ENCODE data around the gene SNRPD2.
A peak's percentile ranks its signal among the peaks of the same experiment; 100 is the strongest.

SNRPD2 gene

DNA sequence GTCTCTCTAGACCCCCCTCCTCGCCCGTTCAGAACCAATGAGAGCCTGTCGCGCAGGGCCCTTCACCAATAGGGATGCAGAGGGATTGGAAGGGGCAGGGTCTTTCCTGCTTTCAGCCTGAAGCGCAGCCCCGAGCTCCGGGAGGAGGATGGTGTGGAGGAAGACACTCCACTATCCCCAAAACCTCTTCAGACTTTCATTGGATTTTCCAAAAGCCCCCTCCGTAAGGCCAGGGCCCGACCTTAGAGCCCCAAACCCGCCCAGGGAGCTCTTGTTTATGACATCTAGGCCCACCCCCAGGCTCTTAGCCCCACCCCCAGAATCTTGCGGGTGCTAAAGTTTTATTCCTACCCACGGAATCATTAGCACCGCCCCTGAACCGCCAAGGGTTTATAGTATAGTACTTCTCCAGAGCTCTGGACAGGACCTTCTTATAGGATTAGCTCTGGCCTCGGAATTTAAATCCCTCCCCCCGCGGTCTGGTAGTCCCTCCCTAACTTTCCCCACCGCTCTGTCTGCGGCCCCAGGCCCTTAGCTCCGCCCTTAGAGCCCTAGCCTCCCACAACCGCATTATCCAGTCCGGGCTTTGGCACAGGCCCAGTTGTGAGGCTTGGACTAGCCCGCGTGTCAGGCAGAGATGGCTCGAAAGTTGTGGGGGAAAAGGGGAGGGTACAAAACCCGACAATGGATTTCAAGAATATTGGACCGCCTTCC lies 46.0 kb downstream of the SNRPD2 start:
- Histone ChIP-seq H3K36me3 (ENCODE audit: insufficient read depth, low read length) (no peaks in the 10 kb centered on the region), H3K4me3 (ENCODE audit: low read length) (peak overlapping the region; percentile 50), H3K27ac (ENCODE audit: low read depth, low read length) (no peak overlapping the region), H3K9me3 (ENCODE audit: insufficient read depth, low read depth, low read length) (no peaks in the 10 kb centered on the region), H3K9ac (ENCODE audit: low read depth, low read length) (no peak overlapping the region), H3K27me3 (ENCODE audit: insufficient read depth, low read length) (no peaks in the 10 kb centered on the region), H3K4me1 (ENCODE audit: insufficient read depth, low read length) (peaks cover 7% of the 10 kb centered on the region)
- 27% methylated on average over 24 of the region's 27 CpGs for WGBS

DNA sequence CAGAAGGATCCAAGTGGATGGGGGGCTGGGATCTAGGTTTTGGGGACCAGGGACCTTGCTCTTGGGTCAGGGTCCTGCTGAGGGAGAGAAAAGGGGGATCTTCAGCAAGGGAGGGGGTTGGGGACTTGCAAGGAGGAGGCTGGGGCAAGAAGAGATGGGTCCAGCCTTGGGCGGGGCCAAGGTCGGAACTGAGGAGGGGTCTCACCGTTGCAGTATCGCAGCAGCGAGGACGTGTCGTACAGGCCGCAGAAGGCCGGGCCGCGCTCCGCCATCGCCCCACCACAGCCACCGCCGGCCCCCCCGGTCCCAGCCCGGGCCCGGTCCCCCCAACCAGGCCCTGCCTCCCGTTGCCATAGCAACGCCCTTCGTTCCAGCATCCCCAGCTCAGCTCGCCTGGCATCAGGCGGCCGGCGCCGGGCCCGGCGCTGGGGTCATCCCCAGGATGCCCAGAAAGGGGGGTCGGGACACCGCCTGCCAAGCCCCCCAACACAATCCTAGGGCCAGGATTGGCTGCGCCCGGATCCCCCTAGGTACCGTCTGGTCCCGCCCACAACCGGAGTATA lies 46.6 kb downstream of the SNRPD2 start:
- H3K4me1 ChIP-seq (ENCODE audit: insufficient read depth, low read length), result peaks cover 7% of the 10 kb centered on the region
- 64% methylated on average over 35 of the region's 35 CpGs for WGBS
- no peaks in the 10 kb centered on the region for H3K27me3 ChIP-seq (ENCODE audit: insufficient read depth, low read length)
- H3K9me3 ChIP-seq (ENCODE audit: insufficient read depth, low read depth, low read length), result no peaks in the 10 kb centered on the region
- peak overlapping the region; percentile 50; the same call in 1 of the 2 replicates for H3K4me3 ChIP-seq (ENCODE audit: low read length)
- H3K9ac ChIP-seq (ENCODE audit: low read depth, low read length), result no peak overlapping the region
- H3K27ac ChIP-seq (ENCODE audit: low read depth, low read length), result no peak overlapping the region
- H3K36me3 ChIP-seq (ENCODE audit: insufficient read depth, low read length), result no peaks in the 10 kb centered on the region

DNA sequence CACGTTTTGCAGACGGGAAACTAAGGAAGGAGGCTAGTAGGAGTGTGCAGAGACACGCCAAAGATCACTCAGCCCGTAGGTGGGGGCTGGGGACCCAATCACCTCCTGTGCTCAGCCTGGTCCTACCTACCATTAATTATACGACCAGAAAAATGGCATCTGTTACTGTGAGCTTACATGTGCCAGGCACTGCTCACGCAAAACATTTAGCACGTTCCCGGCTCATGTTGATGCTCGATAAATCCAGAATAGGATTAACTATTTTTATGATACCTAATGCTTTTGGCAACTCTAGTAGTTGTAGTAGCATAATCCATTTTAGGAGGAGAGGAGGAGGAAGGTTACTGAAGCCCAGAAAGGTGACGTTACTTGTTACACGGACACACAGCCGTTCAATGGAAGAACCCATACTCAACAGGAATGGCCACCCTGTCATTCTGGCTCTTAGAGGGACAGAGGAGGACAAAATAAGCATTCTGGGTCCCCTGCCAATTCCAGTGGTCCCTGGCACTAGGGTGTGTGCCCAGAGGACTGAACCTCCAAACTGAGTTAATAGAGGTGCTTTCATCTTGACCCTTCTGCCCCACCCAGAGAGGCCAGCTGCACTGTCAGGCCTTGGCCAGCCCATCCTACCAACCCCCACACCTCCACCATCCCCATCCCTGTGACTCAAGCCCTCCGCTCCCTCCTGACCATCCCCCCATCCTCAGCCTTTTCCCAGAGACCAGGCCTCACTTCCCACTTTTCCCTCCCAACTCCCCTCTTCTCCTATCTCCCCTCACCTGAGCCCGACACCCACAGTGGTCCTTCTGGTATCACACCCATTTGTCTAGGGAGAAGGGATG lies 47.6 kb downstream of the SNRPD2 start:
- 49% methylated on average over 13 of the region's 14 CpGs for WGBS
- Histone ChIP-seq H3K9ac (ENCODE audit: low read depth, low read length) (no peak overlapping the region), H3K4me3 (ENCODE audit: low read length) (peak overlapping the region; percentile 74), H3K27ac (ENCODE audit: low read depth, low read length) (no peak overlapping the region), H3K4me1 (ENCODE audit: insufficient read depth, low read length) (peaks cover 7% of the 10 kb centered on the region), H3K9me3 (ENCODE audit: insufficient read depth, low read depth, low read length) (no peaks in the 10 kb centered on the region), H3K27me3 (ENCODE audit: insufficient read depth, low read length) (no peaks in the 10 kb centered on the region), H3K36me3 (ENCODE audit: insufficient read depth, low read length) (no peaks in the 10 kb centered on the region)

DNA sequence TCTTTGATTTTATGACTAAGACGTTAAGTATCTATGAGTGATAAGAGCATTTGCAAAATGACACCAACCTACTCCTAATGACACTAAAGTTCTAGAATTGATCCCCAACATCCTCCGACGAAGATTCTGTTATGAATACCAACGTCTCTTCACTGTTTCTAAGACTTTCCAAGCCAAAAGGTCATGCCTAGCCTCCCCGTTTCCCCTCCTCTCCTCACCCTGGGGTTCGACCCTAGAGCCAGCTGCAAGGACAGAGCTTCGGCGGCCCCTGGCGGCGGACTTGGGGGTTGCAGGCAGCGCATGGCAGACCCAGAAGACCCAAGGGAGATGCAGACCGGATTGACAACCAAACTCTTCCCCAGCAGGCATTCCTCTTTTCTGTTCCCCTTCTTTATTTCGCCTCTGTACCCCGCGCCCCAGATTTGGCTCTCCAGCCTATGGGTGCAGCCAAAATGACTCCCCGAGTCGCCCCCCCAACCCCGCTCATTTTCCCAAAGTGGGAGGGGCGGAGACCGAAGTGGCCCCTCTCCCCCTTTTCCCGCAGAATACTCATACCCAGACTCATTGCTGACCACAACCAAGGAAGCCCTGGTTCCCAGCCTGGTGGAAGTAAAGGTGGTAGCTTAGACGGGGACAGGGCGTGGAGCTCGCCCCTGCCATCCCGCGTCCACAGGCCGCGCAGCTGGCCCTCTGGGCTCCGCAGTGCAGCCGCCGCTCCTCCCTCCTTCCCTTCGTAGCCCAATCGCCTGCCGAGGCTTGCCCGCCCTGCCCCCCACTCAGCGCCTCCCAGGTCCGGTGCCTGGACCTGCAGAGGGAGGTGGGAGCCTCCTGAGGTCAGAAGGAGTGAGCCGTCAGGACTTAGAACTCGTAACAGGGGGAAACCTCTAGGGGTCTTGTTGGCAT lies 48.5 kb downstream of the SNRPD2 start:
- 1% methylated on average over 37 of the region's 39 CpGs for WGBS
- Histone ChIP-seq H3K9ac (ENCODE audit: low read depth, low read length) (no peak overlapping the region), H3K9me3 (ENCODE audit: insufficient read depth, low read depth, low read length) (no peaks in the 10 kb centered on the region), H3K36me3 (ENCODE audit: insufficient read depth, low read length) (no peaks in the 10 kb centered on the region), H3K4me1 (ENCODE audit: insufficient read depth, low read length) (peaks cover 8% of the 10 kb centered on the region), H3K27ac (ENCODE audit: low read depth, low read length) (no peak overlapping the region), H3K4me3 (ENCODE audit: low read length) (peak overlapping the region; percentile 74), H3K27me3 (ENCODE audit: insufficient read depth, low read length) (no peaks in the 10 kb centered on the region)

DNA sequence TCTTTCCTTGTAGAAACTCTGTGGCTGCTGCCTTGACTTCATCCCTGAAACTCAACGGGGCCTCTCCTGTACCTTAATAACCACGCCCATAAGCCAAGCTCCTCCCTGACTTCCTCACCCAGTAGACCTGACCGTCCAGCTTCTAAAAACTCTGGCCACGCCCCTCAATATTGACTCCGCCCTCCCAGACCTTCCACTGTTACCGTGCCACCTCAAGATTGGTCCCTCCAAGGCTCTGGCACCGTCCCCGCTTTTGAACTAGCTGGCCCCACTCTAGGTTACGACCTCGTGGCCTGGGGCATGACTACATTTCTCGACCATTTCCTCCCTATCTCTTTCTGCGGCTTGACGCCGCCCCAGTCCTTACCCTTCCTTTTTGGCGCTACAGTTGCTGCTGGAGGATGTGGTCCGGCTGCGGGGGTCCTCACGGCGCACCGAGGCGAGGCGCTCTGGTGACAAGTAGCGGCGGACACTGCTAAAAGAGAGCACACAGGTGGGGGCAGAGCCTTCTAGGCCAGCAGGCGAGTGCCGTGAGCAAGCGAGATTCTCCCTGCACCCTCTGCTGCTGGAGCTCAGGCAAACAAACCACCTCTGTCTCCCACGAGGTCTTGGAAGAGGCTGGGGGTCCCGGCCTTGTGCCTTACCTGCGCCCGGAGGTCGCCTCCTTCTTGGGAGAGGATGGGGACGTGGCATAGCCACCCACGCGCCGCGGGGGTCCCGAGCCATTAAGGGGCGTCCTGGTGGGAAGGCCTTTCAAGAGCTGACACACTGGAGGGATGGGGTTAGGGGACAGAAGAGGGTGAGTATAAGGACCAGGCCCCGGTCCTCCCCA lies 50.3 kb downstream of the SNRPD2 start:
- no peaks in the 10 kb centered on the region for H3K27me3 ChIP-seq (ENCODE audit: insufficient read depth, low read length)
- H3K27ac ChIP-seq (ENCODE audit: low read depth, low read length), result no peak overlapping the region; the same call in 1 of the 2 replicates
- H3K4me3 ChIP-seq (ENCODE audit: low read length), result peak overlapping the region; percentile 50
- 1% methylated on average over 39 of the region's 40 CpGs for WGBS
- H3K9me3 ChIP-seq (ENCODE audit: insufficient read depth, low read depth, low read length), result no peaks in the 10 kb centered on the region
- peaks cover 13% of the 10 kb centered on the region for H3K4me1 ChIP-seq (ENCODE audit: insufficient read depth, low read length)
- no peaks in the 10 kb centered on the region for H3K36me3 ChIP-seq (ENCODE audit: insufficient read depth, low read length)
- H3K9ac ChIP-seq (ENCODE audit: low read depth, low read length), result peak overlapping the region; percentile 37; the same call in 1 of the 2 replicates

DNA sequence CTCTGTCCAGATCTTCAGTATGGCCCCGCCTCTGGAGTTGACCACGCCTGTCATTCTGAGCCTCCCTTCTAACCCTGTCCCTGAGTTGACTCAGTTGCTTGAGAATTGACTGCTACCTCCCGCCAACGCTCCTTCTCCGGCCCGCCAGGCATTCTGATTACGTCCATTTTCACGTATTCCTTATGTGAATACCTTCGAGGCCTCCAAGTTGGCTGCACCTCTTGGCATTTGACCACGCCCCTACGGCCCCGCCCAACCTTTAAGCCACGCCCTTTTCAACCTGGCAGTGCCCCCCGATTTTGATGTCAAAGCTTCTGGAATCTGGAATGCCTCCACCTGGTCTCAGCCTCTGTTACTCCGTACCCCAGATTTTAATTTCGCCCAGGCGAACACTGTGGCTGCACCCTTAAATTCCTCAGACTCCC lies 50.9 kb downstream of the SNRPD2 start:
- Histone ChIP-seq H3K4me3 (ENCODE audit: low read length) (peak overlapping the region; percentile 50), H3K9me3 (ENCODE audit: insufficient read depth, low read depth, low read length) (no peaks in the 10 kb centered on the region), H3K27me3 (ENCODE audit: insufficient read depth, low read length) (no peaks in the 10 kb centered on the region), H3K27ac (ENCODE audit: low read depth, low read length) (no peak overlapping the region), H3K4me1 (ENCODE audit: insufficient read depth, low read length) (peaks cover 13% of the 10 kb centered on the region), H3K9ac (ENCODE audit: low read depth, low read length) (no peak overlapping the region), H3K36me3 (ENCODE audit: insufficient read depth, low read length) (no peaks in the 10 kb centered on the region)
- 44% methylated on average over 17 of the region's 17 CpGs for WGBS

DNA sequence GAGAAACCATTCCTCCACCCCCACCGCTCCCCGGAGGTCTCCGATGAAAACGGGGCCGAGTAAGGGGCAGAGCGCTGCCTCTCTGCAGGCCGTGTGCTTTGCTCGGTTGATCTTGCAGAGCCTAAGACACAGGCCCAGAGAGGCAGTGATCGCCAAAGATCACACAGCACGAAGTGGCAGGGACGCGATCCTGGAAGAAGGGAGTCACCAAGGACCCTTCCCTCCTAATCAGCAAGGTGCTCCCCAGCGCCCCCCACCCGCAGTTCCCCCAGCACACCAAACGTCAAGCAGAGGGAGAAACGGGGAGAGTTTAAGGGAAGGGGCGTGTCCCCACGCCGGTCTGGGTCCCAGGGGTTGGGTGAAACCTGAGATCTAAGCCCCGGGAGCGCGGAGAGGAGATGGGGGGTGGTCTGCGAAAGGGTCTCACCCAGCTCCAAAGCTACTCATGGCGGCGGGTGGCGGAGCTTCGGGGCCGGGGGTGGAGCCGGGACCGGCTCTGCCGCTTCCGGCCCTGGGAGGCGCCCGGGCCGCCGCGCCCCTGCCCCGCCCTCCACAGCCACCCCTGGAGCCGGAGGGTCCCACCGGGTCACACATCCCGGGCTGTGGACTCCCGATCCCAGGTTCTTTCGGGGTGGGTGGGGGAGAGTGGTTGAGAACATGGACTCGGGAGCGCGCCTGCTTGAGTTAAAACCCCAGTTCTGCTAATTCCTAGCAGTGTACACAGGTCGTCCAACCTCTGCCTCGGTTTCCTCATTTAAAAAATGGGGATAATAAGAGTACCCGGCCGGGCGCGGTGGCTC lies 52.6 kb downstream of the SNRPD2 start, which contains the start of gene EML2:
TSS of gene EML2 (minus strand) at position 468 of the 800 bp plus-strand sequence. CDS start at position 447, 21 bp downstream.
- Histone ChIP-seq H3K36me3 (ENCODE audit: insufficient read depth, low read length) (no peaks in the 10 kb centered on the region), H3K27me3 (ENCODE audit: insufficient read depth, low read length) (no peaks in the 10 kb centered on the region), H3K4me3 (ENCODE audit: low read length) (peak within 1 kb of the TSS; percentile 68), H3K9ac (ENCODE audit: low read depth, low read length) (peak within 1 kb of the TSS; percentile 41), H3K27ac (ENCODE audit: low read depth, low read length) (peak within 1 kb of the TSS; percentile 67; the same call in 1 of the 2 replicates), H3K4me1 (ENCODE audit: insufficient read depth, low read length) (peaks cover 11% of the 10 kb centered on the region), H3K9me3 (ENCODE audit: insufficient read depth, low read depth, low read length) (no peaks in the 10 kb centered on the region)
- WGBS, result 9% methylated on average over 50 of the region's 52 CpGs

DNA sequence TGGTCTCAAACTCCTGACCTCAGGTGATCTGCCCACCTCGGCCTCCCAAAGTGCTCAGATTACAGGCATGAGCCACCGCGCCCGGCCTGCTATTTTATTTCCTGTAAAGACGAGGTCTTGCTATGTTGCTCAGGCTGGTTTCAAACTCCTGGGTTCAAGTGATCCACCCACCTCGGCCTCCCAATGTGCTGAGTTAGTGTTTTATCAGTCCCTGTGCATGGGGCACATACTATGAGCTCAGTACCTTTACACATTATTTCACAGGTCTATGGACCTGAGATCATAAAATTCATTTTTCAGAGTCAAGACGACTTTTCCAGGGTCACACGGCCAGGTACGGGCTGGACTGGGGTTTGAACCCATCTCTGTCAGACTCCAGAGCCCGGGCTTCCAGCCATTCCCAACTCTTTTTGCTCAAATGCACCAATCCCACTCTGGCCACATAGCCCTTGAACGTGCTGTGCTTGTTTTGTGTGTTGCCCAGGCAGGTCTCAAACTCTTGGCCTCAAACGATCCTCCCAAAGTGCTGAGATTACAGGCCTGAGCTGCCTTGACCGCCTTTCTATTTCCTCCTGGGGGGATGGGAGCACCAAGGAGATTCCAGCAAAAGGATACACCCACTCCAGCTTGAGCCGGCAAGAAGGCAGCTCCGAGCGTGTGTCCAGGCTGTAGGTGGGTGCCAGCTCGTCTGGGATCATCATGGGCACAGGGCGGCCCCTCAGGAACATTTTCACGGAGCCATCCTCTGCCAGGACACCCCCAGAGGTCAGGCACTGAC lies 53.7 kb downstream of the SNRPD2 start:
- 51% methylated on average over 19 of the region's 19 CpGs for WGBS
- Histone ChIP-seq H3K4me3 (ENCODE audit: low read length) (peak overlapping the region; percentile 68), H3K9ac (ENCODE audit: low read depth, low read length) (peak overlapping the region; percentile 41; the same call in 1 of the 2 replicates), H3K27ac (ENCODE audit: low read depth, low read length) (peak overlapping the region; percentile 55; the same call in 1 of the 2 replicates), H3K4me1 (ENCODE audit: insufficient read depth, low read length) (peaks cover 9% of the 10 kb centered on the region), H3K36me3 (ENCODE audit: insufficient read depth, low read length) (no peaks in the 10 kb centered on the region), H3K27me3 (ENCODE audit: insufficient read depth, low read length) (no peaks in the 10 kb centered on the region), H3K9me3 (ENCODE audit: insufficient read depth, low read depth, low read length) (no peaks in the 10 kb centered on the region)

Measured in HUES64 (cell line).